Common myeloid progenitor, CD34-positive (primary cell): Measurements from ENCODE around the gene TAPBP.

Source experiments
- CTCF ChIA-PET: fragments of 350-600 bp; sonication (Branson Sonifier 250); formaldehyde crosslinking; loops from one replicate; lab custom pipeline; 2021; ENCODE audit warnings: antibody characterized with exemption; lab: Charles Lee
- POLR2A ChIA-PET: fragments of 350-600 bp; sonication (Branson Sonifier 250); formaldehyde crosslinking; loops from one replicate; lab custom pipeline; 2021; ENCODE audit warnings: antibody characterized with exemption; lab: Charles Lee
- DNase-seq, 3 donors: peaks; one replicate each; pipeline versions ENCODE4 v3.0.0 to v3.0.0-alpha.2; 2013
- H3K27ac ChIP-seq, 2 experiments: 1 replicate in 1 of 2; 2 replicates in 1 of 2; pipeline ENCODE4 v1.7.0; 2013; ENCODE audit warnings: inconsistent platforms in 2 of 2, low read length in 2 of 2, mild to moderate bottlenecking in 2 of 2, low read depth in 1 of 2, moderate library complexity in 1 of 2; ENCODE audit not compliant: severe bottlenecking in 2 of 2, insufficient read depth in 1 of 2, poor library complexity in 1 of 2
- H3K27me3 ChIP-seq, 5 experiments: replicated peaks in 2 of 5; 1 replicate in 3 of 5; 2 replicates in 2 of 5; pipeline versions ENCODE4 v1.6.1 to v1.7.0; 2013; ENCODE audit warnings: low read length in 4 of 5, mild to moderate bottlenecking in 2 of 5, moderate library complexity in 2 of 5, inconsistent platforms in 1 of 5; ENCODE audit not compliant: insufficient read depth in 5 of 5, control insufficient read depth in 4 of 5
- H3K36me3 ChIP-seq, 4 experiments: 1 replicate in 2 of 4; 2 replicates in 2 of 4; pipeline versions ENCODE4 v1.6.1 to v1.7.0; 2013; ENCODE audit warnings: low read length in 3 of 4, control low read depth in 1 of 4, mild to moderate bottlenecking in 1 of 4; ENCODE audit not compliant: control insufficient read depth in 4 of 4, insufficient read depth in 4 of 4
- H3K4me1 ChIP-seq, 4 experiments: 1 replicate in 3 of 4; 2 replicates in 1 of 4; pipeline versions ENCODE4 v1.6.1 to v1.7.1; 2013; ENCODE audit warnings: low read length in 3 of 4, mild to moderate bottlenecking in 3 of 4, control low read depth in 1 of 4, inconsistent platforms in 1 of 4, moderate library complexity in 1 of 4; ENCODE audit not compliant: control insufficient read depth in 4 of 4, insufficient read depth in 4 of 4; ENCODE audit errors: control extremely low read depth in 1 of 4
- H3K4me3 ChIP-seq, 7 experiments: 1 replicate in 4 of 7; 2 replicates in 3 of 7; pipeline versions ENCODE4 v1.5.1 to v1.7.0; 2013; ENCODE audit warnings: mild to moderate bottlenecking in 7 of 7, low read length in 6 of 7, moderate library complexity in 6 of 7, inconsistent platforms in 2 of 7, low read depth in 2 of 7, control low read depth in 1 of 7; ENCODE audit not compliant: insufficient read depth in 4 of 7, control insufficient read depth in 1 of 7; ENCODE audit errors: extremely low read depth in 1 of 7
- H3K9me3 ChIP-seq, 5 experiments: 1 replicate in 4 of 5; 2 replicates in 1 of 5; pipeline versions ENCODE4 v1.6.1 to v1.7.1; 2013; ENCODE audit warnings: low read length in 4 of 5, mild to moderate bottlenecking in 2 of 5, inconsistent platforms in 1 of 5, low read depth in 1 of 5, moderate library complexity in 1 of 5; ENCODE audit not compliant: control insufficient read depth in 4 of 5, insufficient read depth in 2 of 5; ENCODE audit errors: control extremely low read depth in 1 of 5
- WGBS: methylation state at CpG from one replicate; pipeline ENCODE4 v1.1.5; 2013; ENCODE audit not compliant: insufficient coverage; 5-methylcytosine and 5-hydroxymethylcytosine counted together

TAPBP gene

GRCh38 chr6:33336495-33336894 lies 22.6 kb upstream of the TAPBP start:
- CTCF ChIA-PET: interaction anchor here (0.9 to 1.4 kb wide), 3 partner anchors 9 to 11 kb away, joined by 3 to 5 read pairs (median 4); no protein-coding TSS in a partner anchor
- Histone ChIP-seq H3K36me3 (no peaks in the 10 kb centered on the region), H3K27ac (no peak overlapping the region), H3K27me3 (no peaks in the 10 kb centered on the region), H3K9me3 (no peaks in the 10 kb centered on the region), H3K4me1 (no peaks in the 10 kb centered on the region), H3K4me3 (no peak overlapping the region)
- no peak for DNase-seq
- WGBS: 100% methylated on average over 1 of the region's 3 CpGs
- POLR2A ChIA-PET: no interaction called here

- Histone ChIP-seq H3K27ac (no peak overlapping the region), H3K36me3 (no peaks in the 10 kb centered on the region), H3K9me3 (no peaks in the 10 kb centered on the region), H3K4me1 (no peaks in the 10 kb centered on the region), H3K27me3 (no peaks in the 10 kb centered on the region), H3K4me3 (no peak overlapping the region)
- POLR2A ChIA-PET: no interaction called here
- DNase-seq: no peak
- CTCF ChIA-PET: interaction anchor here (0.9 to 1.4 kb wide), 4 partner anchors 9 to 18 kb away, joined by 3 to 5 read pairs (median 4); no protein-coding TSS in a partner anchor
- WGBS: no CpG with 5 or more reads among the region's 4 CpGs
Measured at GRCh38 chr6:33335916-33336315, 22.0 kb upstream of the TAPBP start.

GRCh38 chr6:33333666-33334065 lies 19.8 kb upstream of the TAPBP start:
- Histone ChIP-seq H3K4me3 (no peak overlapping the region), H3K27me3 (no peaks in the 10 kb centered on the region), H3K4me1 (peaks cover 0 to 4% (median 0%) of the 10 kb centered on the region in 4 experiments), H3K9me3 (no peaks in the 10 kb centered on the region), H3K27ac (no peak overlapping the region), H3K36me3 (no peaks in the 10 kb centered on the region)
- no peak for DNase-seq
- ChIA-PET CTCF (interaction anchor here (0.7 to 1.1 kb wide), 2 partner anchors 56 to 220 kb away, joined by 3 read pairs; partner anchors contain the start of gene B3GALT4), POLR2A (no interaction called here)
- WGBS: no CpG with 5 or more reads among the region's 4 CpGs

GRCh38 chr6:33330736-33331135 lies 16.9 kb upstream of the TAPBP start:
- ChIA-PET CTCF (no interaction called here), POLR2A (no interaction called here)
- H3K9me3 ChIP-seq: no peaks in the 10 kb centered on the region
- 64% methylated on average over 8 of the region's 10 CpGs for WGBS
- peak in 1 of 3 donors; percentile 11 for DNase-seq
- H3K27me3 ChIP-seq: no peaks in the 10 kb centered on the region
- peak overlapping the region in 1 of 7 experiments; percentile 43 for H3K4me3 ChIP-seq
- peaks cover 0 to 4% (median 0%) of the 10 kb centered on the region in 4 experiments for H3K4me1 ChIP-seq
- H3K36me3 ChIP-seq: no peaks in the 10 kb centered on the region
- no peak overlapping the region for H3K27ac ChIP-seq

GRCh38 chr6:33329058-33329457 lies 15.2 kb upstream of the TAPBP start:
- POLR2A ChIA-PET: no interaction called here
- peaks cover 3 to 9% (median 5%) of the 10 kb centered on the region in 4 experiments for H3K4me1 ChIP-seq
- H3K9me3 ChIP-seq: no peaks in the 10 kb centered on the region
- no peaks in the 10 kb centered on the region for H3K36me3 ChIP-seq
- DNase-seq: no peak
- CTCF ChIA-PET: interaction anchor here (0.6 to 1.0 kb wide), 3 partner anchors 11 to 229 kb away, joined by 4 to 5 read pairs (median 4); partner anchors contain the start of gene ZBTB22
- WGBS: 93% methylated on average over 3 of the region's 5 CpGs
- no peaks in the 10 kb centered on the region for H3K27me3 ChIP-seq
- H3K4me3 ChIP-seq: no peak overlapping the region
- H3K27ac ChIP-seq: no peak overlapping the region

- Histone ChIP-seq H3K27me3 (no peaks in the 10 kb centered on the region), H3K27ac (peak overlapping the region in 1 of 2 experiments; percentile 94), H3K9me3 (no peaks in the 10 kb centered on the region), H3K4me1 (peaks cover 10 to 46% (median 28%) of the 10 kb centered on the region in 4 experiments), H3K4me3 (peak overlapping the region in 6 of 7 experiments; percentile 79 to 94 (median 90)), H3K36me3 (peaks cover 8 to 27% (median 21%) of the 10 kb centered on the region in 4 experiments)
- ChIA-PET CTCF (interaction anchor here (0.6 to 1.4 kb wide), 4 partner anchors 8 to 98 kb away, joined by 3 read pairs; no protein-coding TSS in a partner anchor), POLR2A (interaction anchor here (0.6 to 1.3 kb wide), 4 partner anchors 11 to 52 kb away, joined by 3 to 4 read pairs (median 3); partner anchors contain the start of genes RPS18 and VPS52)
- DNase-seq: peak; percentile 47 to 71 (median 68)
- 0% methylated on average over 6 of the region's 7 CpGs for WGBS
Measured at GRCh38 chr6:33324125-33324524, 10.2 kb upstream of the TAPBP start.

- no peaks in the 10 kb centered on the region for H3K9me3 ChIP-seq
- H3K36me3 ChIP-seq: peaks cover 8 to 33% (median 25%) of the 10 kb centered on the region in 4 experiments
- H3K4me3 ChIP-seq: peak overlapping the region; percentile 50 to 94 (median 90)
- WGBS: 0% methylated on average over 7 of the region's 12 CpGs
- H3K27ac ChIP-seq: peak overlapping the region; percentile 85 to 94
- peak in 1 of 3 donors; percentile 32 for DNase-seq
- H3K27me3 ChIP-seq: no peaks in the 10 kb centered on the region
- CTCF ChIA-PET: interaction anchor here (0.7 to 1.4 kb wide), 3 partner anchors 9 to 25 kb away, joined by 3 read pairs; no protein-coding TSS in a partner anchor
- peaks cover 10 to 51% (median 31%) of the 10 kb centered on the region in 4 experiments for H3K4me1 ChIP-seq
- POLR2A ChIA-PET: interaction anchor here (0.6 to 1.3 kb wide), 4 partner anchors 10 to 52 kb away, joined by 3 to 4 read pairs (median 3); partner anchors contain the start of genes RPS18 and VPS52
Measured at GRCh38 chr6:33323623-33323948, 9.7 kb upstream of the TAPBP start.
